Endothelial cell of umbilical vein (primary cell): ENCODE results near the gene SYNPR.

ENCODE experiments used
- CTCF ChIP-seq, 2 donors: IDR thresholded peaks; 1 replicate in 1 of 2; 2 replicates in 1 of 2; pipeline ENCODE4 v1.5.1; 2011; ENCODE audit warnings: low read length in 2 of 2, mild to moderate bottlenecking in 2 of 2, moderate library complexity in 2 of 2, control low read depth in 1 of 2, inconsistent platforms in 1 of 2, low read depth in 1 of 2; ENCODE audit not compliant: insufficient read depth in 1 of 2; ENCODE audit errors: extremely low read depth in 1 of 2
- EZH2 ChIP-seq: IDR thresholded peaks from 2 replicates; pipeline ENCODE4 v1.6.1; 2012; ENCODE audit warnings: borderline replicate concordance, low read depth, mild to moderate bottlenecking, moderate library complexity, low read length, inconsistent platforms; ENCODE audit not compliant: severe bottlenecking
- FOS ChIP-seq: IDR thresholded peaks from 2 replicates; pipeline ENCODE4 v1.6.1; 2011; ENCODE audit warnings: mild to moderate bottlenecking, low read length, moderate library complexity, borderline replicate concordance; ENCODE audit not compliant: insufficient read depth
- GATA2 ChIP-seq: IDR thresholded peaks from 2 replicates; pipeline ENCODE4 v1.7.0; 2011; ENCODE audit warnings: low read depth, mild to moderate bottlenecking, moderate library complexity, mixed read lengths, low read length; ENCODE audit not compliant: insufficient read length, insufficient read depth
- JUN ChIP-seq: IDR thresholded peaks from 2 replicates; pipeline ENCODE4 v1.6.1; 2011; ENCODE audit warnings: borderline replicate concordance, low read depth; ENCODE audit not compliant: insufficient read length, insufficient read depth
- MAX ChIP-seq: IDR thresholded peaks from 2 replicates; pipeline ENCODE4 v1.6.1; 2011; ENCODE audit not compliant: insufficient read depth, insufficient read length
- MYC ChIP-seq: IDR thresholded peaks from one replicate; pipeline ENCODE4 v1.6.1; 2011; ENCODE audit warnings: mild to moderate bottlenecking, low read depth, low read length
- POLR2A ChIP-seq: IDR thresholded peaks from 2 replicates; pipeline ENCODE4 v1.6.1; 2012; ENCODE audit warnings: low read depth, mild to moderate bottlenecking, control low read depth, low read length
- POLR2AphosphoS5 ChIP-seq: IDR thresholded peaks from 2 replicates; pipeline ENCODE4 v1.6.1; 2012; ENCODE audit warnings: low read depth, mild to moderate bottlenecking, control low read depth, low read length, moderate library complexity; ENCODE audit not compliant: insufficient read depth

GRCh38 chr3:63331520-63331919 is 53.4 kb downstream of the SYNPR start:
- TF ChIP-seq EZH2 = no peak
- no peak for TF ChIP-seq CTCF (IDR thresholded peaks at IDR 0.05; ENCODE audit: extremely low read depth in 1 of 2, insufficient read depth in 1 of 2, low read depth in 1 of 2, low read length in 2 of 2)
- no peak for TF ChIP-seq POLR2AphosphoS5
- no peak for TF ChIP-seq GATA2
- TF ChIP-seq POLR2A = no peak
- TF ChIP-seq FOS = no peak
- no peak for TF ChIP-seq MYC
- no peak for TF ChIP-seq MAX
- TF ChIP-seq JUN = no peak
